ENCODE data around the gene NXPE1. TPM values are rescaled to one million over a fixed set of nuclear protein-coding genes. Genes with fewer than 3 reads are reported as not detected.

The NXPE1 gene
- total RNA-seq, 1 experiment from 2014 or later: not detected

DNA sequence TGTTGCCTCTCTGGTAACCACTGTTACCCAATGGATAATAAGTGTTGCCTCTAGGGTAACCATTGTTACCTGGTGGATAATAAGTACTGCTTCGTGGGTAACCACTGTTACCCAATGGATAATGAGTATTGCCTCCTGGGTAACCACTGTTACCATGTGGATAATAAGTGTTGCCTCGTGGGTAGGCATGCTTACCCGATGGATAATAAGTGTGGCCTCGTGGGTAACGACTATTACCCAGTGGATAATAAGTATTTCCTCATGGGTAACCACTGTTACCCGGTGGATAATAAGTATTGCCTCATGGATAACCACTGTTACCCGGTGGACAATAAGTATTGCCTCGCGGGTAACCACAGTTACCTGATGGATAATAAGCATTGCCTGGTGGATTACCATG is 49.7 kb upstream of the NXPE1 start:
- ChIA-PET CTCF (no interaction called here), POLR2A (no interaction called here), RAD21 (ENCODE audit: low non-redundant PET in 1 of 2, low total read pairs in 2 of 2, uncharacterized antibody in 2 of 2, unreplicated experiment in 2 of 2) (no interaction called here)
- ATAC-seq (no peak), DNase-seq (ENCODE audit: low read depth, low spot score) (no peak)
- H3K9ac ChIP-seq (ENCODE audit: low read length): no peak overlapping the region
- H3K36me3 ChIP-seq (ENCODE audit: control insufficient read depth in 1 of 2, insufficient read depth in 2 of 2, low read length in 2 of 2): no peaks in the 10 kb centered on the region
- no peak for TF ChIP-seq EZH2 (IDR thresholded peaks at IDR 0.05)
- TF ChIP-seq, protein P1, sequence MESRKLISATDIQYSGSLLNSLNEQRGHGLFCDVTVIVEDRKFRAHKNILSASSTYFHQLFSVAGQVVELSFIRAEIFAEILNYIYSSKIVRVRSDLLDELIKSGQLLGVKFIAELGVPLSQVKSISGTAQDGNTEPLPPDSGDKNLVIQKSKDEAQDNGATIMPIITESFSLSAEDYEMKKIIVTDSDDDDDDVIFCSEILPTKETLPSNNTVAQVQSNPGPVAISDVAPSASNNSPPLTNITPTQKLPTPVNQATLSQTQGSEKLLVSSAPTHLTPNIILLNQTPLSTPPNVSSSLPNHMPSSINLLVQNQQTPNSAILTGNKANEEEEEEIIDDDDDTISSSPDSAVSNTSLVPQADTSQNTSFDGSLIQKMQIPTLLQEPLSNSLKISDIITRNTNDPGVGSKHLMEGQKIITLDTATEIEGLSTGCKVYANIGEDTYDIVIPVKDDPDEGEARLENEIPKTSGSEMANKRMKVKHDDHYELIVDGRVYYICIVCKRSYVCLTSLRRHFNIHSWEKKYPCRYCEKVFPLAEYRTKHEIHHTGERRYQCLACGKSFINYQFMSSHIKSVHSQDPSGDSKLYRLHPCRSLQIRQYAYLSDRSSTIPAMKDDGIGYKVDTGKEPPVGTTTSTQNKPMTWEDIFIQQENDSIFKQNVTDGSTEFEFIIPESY (IDR thresholded peaks at IDR 0.05; ENCODE audit: extremely low read depth, insufficient replicate concordance, low read length): no peak
- no peak for TF ChIP-seq EZH2phosphoT487 (IDR thresholded peaks at IDR 0.05; ENCODE audit: borderline replicate concordance)
- TF ChIP-seq RAD21 (IDR thresholded peaks at IDR 0.05; ENCODE audit: low read depth): no peak
- no peak for TF ChIP-seq POLR2A (IDR thresholded peaks at IDR 0.05; ENCODE audit: borderline replicate concordance, extremely low read depth, insufficient read depth, insufficient read length)
- no peak for TF ChIP-seq ZFX (IDR thresholded peaks at IDR 0.05)
- TF ChIP-seq, protein P2, sequence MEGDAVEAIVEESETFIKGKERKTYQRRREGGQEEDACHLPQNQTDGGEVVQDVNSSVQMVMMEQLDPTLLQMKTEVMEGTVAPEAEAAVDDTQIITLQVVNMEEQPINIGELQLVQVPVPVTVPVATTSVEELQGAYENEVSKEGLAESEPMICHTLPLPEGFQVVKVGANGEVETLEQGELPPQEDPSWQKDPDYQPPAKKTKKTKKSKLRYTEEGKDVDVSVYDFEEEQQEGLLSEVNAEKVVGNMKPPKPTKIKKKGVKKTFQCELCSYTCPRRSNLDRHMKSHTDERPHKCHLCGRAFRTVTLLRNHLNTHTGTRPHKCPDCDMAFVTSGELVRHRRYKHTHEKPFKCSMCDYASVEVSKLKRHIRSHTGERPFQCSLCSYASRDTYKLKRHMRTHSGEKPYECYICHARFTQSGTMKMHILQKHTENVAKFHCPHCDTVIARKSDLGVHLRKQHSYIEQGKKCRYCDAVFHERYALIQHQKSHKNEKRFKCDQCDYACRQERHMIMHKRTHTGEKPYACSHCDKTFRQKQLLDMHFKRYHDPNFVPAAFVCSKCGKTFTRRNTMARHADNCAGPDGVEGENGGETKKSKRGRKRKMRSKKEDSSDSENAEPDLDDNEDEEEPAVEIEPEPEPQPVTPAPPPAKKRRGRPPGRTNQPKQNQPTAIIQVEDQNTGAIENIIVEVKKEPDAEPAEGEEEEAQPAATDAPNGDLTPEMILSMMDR (IDR thresholded peaks at IDR 0.05 in 2 of 3, conservative IDR thresholded peaks at IDR 0.05 in 1 of 3; ENCODE audit: borderline replicate concordance in 1 of 3, insufficient read depth in 1 of 3, low read depth in 2 of 3, low read length in 2 of 3): no peak
- TF ChIP-seq TCF7L2 (IDR thresholded peaks at IDR 0.05; ENCODE audit: borderline replicate concordance, extremely low read depth, insufficient read depth, insufficient read length): no peak
- no peak for TF ChIP-seq ELF1 (IDR thresholded peaks at IDR 0.05; ENCODE audit: borderline replicate concordance, low read depth)
- no peak for TF ChIP-seq CEBPB (IDR thresholded peaks at IDR 0.05; ENCODE audit: low read depth)
- TF ChIP-seq, protein P3, sequence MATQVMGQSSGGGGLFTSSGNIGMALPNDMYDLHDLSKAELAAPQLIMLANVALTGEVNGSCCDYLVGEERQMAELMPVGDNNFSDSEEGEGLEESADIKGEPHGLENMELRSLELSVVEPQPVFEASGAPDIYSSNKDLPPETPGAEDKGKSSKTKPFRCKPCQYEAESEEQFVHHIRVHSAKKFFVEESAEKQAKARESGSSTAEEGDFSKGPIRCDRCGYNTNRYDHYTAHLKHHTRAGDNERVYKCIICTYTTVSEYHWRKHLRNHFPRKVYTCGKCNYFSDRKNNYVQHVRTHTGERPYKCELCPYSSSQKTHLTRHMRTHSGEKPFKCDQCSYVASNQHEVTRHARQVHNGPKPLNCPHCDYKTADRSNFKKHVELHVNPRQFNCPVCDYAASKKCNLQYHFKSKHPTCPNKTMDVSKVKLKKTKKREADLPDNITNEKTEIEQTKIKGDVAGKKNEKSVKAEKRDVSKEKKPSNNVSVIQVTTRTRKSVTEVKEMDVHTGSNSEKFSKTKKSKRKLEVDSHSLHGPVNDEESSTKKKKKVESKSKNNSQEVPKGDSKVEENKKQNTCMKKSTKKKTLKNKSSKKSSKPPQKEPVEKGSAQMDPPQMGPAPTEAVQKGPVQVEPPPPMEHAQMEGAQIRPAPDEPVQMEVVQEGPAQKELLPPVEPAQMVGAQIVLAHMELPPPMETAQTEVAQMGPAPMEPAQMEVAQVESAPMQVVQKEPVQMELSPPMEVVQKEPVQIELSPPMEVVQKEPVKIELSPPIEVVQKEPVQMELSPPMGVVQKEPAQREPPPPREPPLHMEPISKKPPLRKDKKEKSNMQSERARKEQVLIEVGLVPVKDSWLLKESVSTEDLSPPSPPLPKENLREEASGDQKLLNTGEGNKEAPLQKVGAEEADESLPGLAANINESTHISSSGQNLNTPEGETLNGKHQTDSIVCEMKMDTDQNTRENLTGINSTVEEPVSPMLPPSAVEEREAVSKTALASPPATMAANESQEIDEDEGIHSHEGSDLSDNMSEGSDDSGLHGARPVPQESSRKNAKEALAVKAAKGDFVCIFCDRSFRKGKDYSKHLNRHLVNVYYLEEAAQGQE (IDR thresholded peaks at IDR 0.05; ENCODE audit: low read depth): no peak
- TF ChIP-seq YY1 (IDR thresholded peaks at IDR 0.05; ENCODE audit: extremely low read depth, insufficient replicate concordance, low read depth, low read length): no peak
- TF ChIP-seq, protein P4, sequence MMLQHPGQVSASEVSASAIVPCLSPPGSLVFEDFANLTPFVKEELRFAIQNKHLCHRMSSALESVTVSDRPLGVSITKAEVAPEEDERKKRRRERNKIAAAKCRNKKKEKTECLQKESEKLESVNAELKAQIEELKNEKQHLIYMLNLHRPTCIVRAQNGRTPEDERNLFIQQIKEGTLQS (IDR thresholded peaks at IDR 0.05): no peak
- TF ChIP-seq CBX3 (IDR thresholded peaks at IDR 0.05; ENCODE audit: low read depth): no peak
- no peak for TF ChIP-seq SP1 (IDR thresholded peaks at IDR 0.05; ENCODE audit: low read depth)
- no peak for TF ChIP-seq JUND (IDR thresholded peaks at IDR 0.05)
- TF ChIP-seq SIN3A (IDR thresholded peaks at IDR 0.05; ENCODE audit: low read depth): no peak
- no peak for TF ChIP-seq ZNF274 (IDR thresholded peaks at IDR 0.05; ENCODE audit: low read depth, low read length)
- TF ChIP-seq SRF (IDR thresholded peaks at IDR 0.05; ENCODE audit: low read depth): no peak
- BruUV-seq (replicated peaks): no TSS peak
- intact Hi-C loops (cut with micrococcal nuclease): no loop called here
- H3K79me2 ChIP-seq (ENCODE audit: insufficient read depth, low read length): no peaks in the 10 kb centered on the region
- H4K20me1 ChIP-seq (ENCODE audit: insufficient read depth): no peaks in the 10 kb centered on the region
- no peak overlapping the region for H2AFZ ChIP-seq (ENCODE audit: low read depth, low read length, poor library complexity, severe bottlenecking)
- H3K27me3 ChIP-seq (ENCODE audit: insufficient read depth, low read length): no peaks in the 10 kb centered on the region
- no peaks in the 10 kb centered on the region; a peak in 2 of 4 replicates for H3K9me3 ChIP-seq (ENCODE audit: control insufficient read depth in 1 of 2, insufficient read depth in 1 of 2, low read depth in 1 of 2, low read length in 2 of 2)
- no peak overlapping the region for H3K4me3 ChIP-seq (replicated peaks in 1 of 2; ENCODE audit: low read depth in 1 of 2, low read length in 2 of 2)
- H3K9me2 ChIP-seq (ENCODE audit: insufficient read depth): no peaks in the 10 kb centered on the region
- no peak overlapping the region for H3K27ac ChIP-seq (ENCODE audit: low read depth, low read length)
- no peaks in the 10 kb centered on the region for H3K4me1 ChIP-seq (ENCODE audit: control insufficient read depth in 1 of 2, insufficient read depth in 2 of 2, low read length in 2 of 2)
- no peak overlapping the region for H3K4me2 ChIP-seq (ENCODE audit: low read length)
